Measurements from ENCODE around the gene ARL14. TPM values are rescaled to one million over a fixed set of nuclear protein-coding genes. Genes with fewer than 3 reads are reported as not detected.
"Not testable (repeated sequence)": the region's sequence is repeated elsewhere in the genome, so short reads cannot be mapped to it uniquely, and the experiment has no call there.

The ARL14 gene
- total and polyA plus RNA-seq, 2 donors (not counting 3 experiments of a cell fraction or from before 2014, with no cell fraction given), result not detected

DNA sequence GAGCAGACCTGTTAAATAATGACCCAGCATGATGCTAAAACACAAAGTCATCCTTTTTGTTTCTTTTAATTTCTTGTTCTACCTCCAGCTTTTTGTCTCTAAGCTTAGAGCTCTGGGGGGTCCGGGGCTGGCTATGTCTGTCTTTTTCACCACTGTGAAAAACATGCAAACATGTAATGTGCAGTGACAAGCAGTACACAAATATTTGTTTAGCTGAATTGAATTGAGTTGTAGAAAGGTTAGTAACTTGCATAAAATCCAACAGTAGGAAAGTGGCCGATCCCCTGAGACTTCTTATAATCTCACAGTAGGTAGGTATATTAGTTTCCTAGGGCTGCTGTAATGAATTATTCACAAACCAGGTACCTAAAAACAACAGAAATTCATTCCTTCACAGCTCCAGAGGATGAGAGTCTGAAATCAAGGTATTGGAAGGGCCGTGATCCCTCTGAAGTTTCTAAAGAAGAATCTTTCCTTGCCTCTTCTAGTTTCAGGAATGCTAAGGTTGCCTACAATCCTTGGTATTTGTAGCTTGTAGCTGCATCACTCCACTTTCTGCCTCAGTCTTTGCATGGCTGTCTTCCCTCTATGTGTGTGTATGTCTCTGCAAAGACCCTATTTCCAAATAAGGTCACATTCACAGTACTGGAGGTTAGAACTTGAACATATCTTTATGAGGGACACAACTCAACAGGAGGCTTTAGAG lies 32.7 kb downstream of the ARL14 start:
- ChIA-PET POLR2A (no interaction called here), CTCF (interaction anchor here (1.5 to 2.5 kb wide), 5 partner anchors 11 to 231 kb away, joined by 3 to 31 read pairs (median 8); no protein-coding TSS in a partner anchor)

DNA sequence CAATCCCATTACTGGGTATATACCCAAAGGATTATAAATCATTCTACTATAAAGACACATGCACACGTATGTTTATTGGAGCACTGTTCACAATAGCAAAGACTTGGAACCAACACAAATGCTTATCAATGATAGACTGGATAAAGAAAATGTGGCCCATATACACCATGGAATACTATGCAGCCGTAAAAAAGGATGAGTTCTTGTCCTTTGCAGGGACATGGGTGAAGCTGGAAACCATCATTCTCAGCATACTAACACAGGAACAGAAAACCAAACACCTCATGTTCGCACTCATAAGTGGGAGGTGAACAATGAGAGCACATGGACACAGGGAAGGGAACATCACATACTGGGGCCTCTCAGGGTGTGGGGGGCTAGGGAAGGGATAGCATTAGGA lies 36.2 kb downstream of the ARL14 start:
- H3K4me2 ChIP-seq (ENCODE audit: insufficient read depth, low read length); H3K9me1 ChIP-seq (replicated peaks; ENCODE audit: control insufficient read depth, extremely low read depth, insufficient read depth, low read length); H3K9ac ChIP-seq (replicated peaks; ENCODE audit: extremely low read depth, insufficient read depth, low read length); H3K27me3 ChIP-seq (ENCODE audit: control insufficient read depth in 2 of 2, insufficient read depth in 2 of 2, low read length in 2 of 2); BruUV-seq (replicated peaks); H4K20me1 ChIP-seq (replicated peaks; ENCODE audit: control insufficient read depth, extremely low read depth, insufficient read depth, low read length); H3K4me3 ChIP-seq (replicated peaks in 1 of 3; ENCODE audit: insufficient read depth in 1 of 3, low read depth in 1 of 3, low read length in 3 of 3); H3K4me1 ChIP-seq (ENCODE audit: control insufficient read depth, extremely low read depth, insufficient read depth, low read length); H3K79me2 ChIP-seq (ENCODE audit: control insufficient read depth, insufficient read depth, low read length); CTCF ChIA-PET; H3K9me3 ChIP-seq (replicated peaks; ENCODE audit: control insufficient read depth, insufficient read depth, low read length); H3K36me3 ChIP-seq (ENCODE audit: control insufficient read depth in 2 of 2, extremely low read depth in 1 of 2, insufficient read depth in 2 of 2, low read length in 2 of 2); intact Hi-C loops (cut with micrococcal nuclease); POLR2A ChIA-PET; FAIRE-seq; DNase-seq (ENCODE audit: low read depth, low spot score); H3K27ac ChIP-seq (ENCODE audit: insufficient read depth, low read depth, low read length); H2AFZ ChIP-seq (ENCODE audit: low read depth, low read length); dilution Hi-C loops (cut with MboI; ENCODE audit: extremely low pct_ligation_motif_present, low sequenced_read_pairs): not testable (repeated sequence)

More for the DNA sequence above, 32.7 kb downstream of the ARL14 start:
- no peak overlapping the region for H3K27ac ChIP-seq (ENCODE audit: insufficient read depth, low read depth, low read length)
- H3K79me2 ChIP-seq (ENCODE audit: control insufficient read depth, insufficient read depth, low read length), result no peaks in the 10 kb centered on the region
- no peak for FAIRE-seq
- H3K36me3 ChIP-seq (ENCODE audit: control insufficient read depth in 2 of 2, extremely low read depth in 1 of 2, insufficient read depth in 2 of 2, low read length in 2 of 2), result no peaks in the 10 kb centered on the region
- peaks cover 2 to 7% of the 10 kb centered on the region in 2 experiments for H3K27me3 ChIP-seq (ENCODE audit: control insufficient read depth in 2 of 2, insufficient read depth in 2 of 2, low read length in 2 of 2)
- no peaks in the 10 kb centered on the region for H3K4me1 ChIP-seq (ENCODE audit: control insufficient read depth, extremely low read depth, insufficient read depth, low read length)
- BruUV-seq (replicated peaks), result no TSS peak
- H2AFZ ChIP-seq (ENCODE audit: low read depth, low read length), result no peak overlapping the region
- TF ChIP-seq EZH2 (IDR thresholded peaks at IDR 0.05; ENCODE audit: borderline replicate concordance, low read depth, low read length, severe bottlenecking) (no peak), JUN (IDR thresholded peaks at IDR 0.05; ENCODE audit: borderline replicate concordance, insufficient read depth, insufficient read length, low read depth) (no peak), FOS (IDR thresholded peaks at IDR 0.05; ENCODE audit: borderline replicate concordance, insufficient read depth, low read length) (no peak), POLR2A (IDR thresholded peaks at IDR 0.05; ENCODE audit: low read depth, low read length) (no peak), MYC (IDR thresholded peaks at IDR 0.05; ENCODE audit: low read depth, low read length) (no peak), POLR2AphosphoS5 (IDR thresholded peaks at IDR 0.05; ENCODE audit: insufficient read depth, low read depth, low read length) (no peak), GATA2 (IDR thresholded peaks at IDR 0.05; ENCODE audit: insufficient read depth, insufficient read length, low read depth, low read length) (no peak)
- TF ChIP-seq, protein P1, sequence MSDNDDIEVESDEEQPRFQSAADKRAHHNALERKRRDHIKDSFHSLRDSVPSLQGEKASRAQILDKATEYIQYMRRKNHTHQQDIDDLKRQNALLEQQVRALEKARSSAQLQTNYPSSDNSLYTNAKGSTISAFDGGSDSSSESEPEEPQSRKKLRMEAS (IDR thresholded peaks at IDR 0.05; ENCODE audit: insufficient read depth, insufficient read length), result no peak
- TF ChIP-seq, protein P2, sequence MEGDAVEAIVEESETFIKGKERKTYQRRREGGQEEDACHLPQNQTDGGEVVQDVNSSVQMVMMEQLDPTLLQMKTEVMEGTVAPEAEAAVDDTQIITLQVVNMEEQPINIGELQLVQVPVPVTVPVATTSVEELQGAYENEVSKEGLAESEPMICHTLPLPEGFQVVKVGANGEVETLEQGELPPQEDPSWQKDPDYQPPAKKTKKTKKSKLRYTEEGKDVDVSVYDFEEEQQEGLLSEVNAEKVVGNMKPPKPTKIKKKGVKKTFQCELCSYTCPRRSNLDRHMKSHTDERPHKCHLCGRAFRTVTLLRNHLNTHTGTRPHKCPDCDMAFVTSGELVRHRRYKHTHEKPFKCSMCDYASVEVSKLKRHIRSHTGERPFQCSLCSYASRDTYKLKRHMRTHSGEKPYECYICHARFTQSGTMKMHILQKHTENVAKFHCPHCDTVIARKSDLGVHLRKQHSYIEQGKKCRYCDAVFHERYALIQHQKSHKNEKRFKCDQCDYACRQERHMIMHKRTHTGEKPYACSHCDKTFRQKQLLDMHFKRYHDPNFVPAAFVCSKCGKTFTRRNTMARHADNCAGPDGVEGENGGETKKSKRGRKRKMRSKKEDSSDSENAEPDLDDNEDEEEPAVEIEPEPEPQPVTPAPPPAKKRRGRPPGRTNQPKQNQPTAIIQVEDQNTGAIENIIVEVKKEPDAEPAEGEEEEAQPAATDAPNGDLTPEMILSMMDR (IDR thresholded peaks at IDR 0.05; ENCODE audit: extremely low read depth in 1 of 2, insufficient read depth in 1 of 2, low read depth in 1 of 2, low read length in 2 of 2), result no peak
- dilution Hi-C loops (cut with MboI; ENCODE audit: extremely low pct_ligation_motif_present, low sequenced_read_pairs) (no loop called here), intact Hi-C loops (cut with micrococcal nuclease) (no loop called here)
- H3K4me2 ChIP-seq (ENCODE audit: insufficient read depth, low read length), result no peak overlapping the region
- H3K4me3 ChIP-seq (replicated peaks in 1 of 3; ENCODE audit: insufficient read depth in 1 of 3, low read depth in 1 of 3, low read length in 3 of 3), result no peak overlapping the region
- no peaks in the 10 kb centered on the region for H4K20me1 ChIP-seq (replicated peaks; ENCODE audit: control insufficient read depth, extremely low read depth, insufficient read depth, low read length)
- no peak overlapping the region for H3K9ac ChIP-seq (replicated peaks; ENCODE audit: extremely low read depth, insufficient read depth, low read length)
- DNase-seq (ENCODE audit: low read depth, low spot score), result no peak
- H3K9me1 ChIP-seq (replicated peaks; ENCODE audit: control insufficient read depth, extremely low read depth, insufficient read depth, low read length), result no peaks in the 10 kb centered on the region
- H3K9me3 ChIP-seq (replicated peaks; ENCODE audit: control insufficient read depth, insufficient read depth, low read length), result no peaks in the 10 kb centered on the region
